ENCODE results near the gene GDPD4.
A peak's percentile ranks its signal among the peaks of the same experiment; 100 is the strongest.

GDPD4 gene

DNA sequence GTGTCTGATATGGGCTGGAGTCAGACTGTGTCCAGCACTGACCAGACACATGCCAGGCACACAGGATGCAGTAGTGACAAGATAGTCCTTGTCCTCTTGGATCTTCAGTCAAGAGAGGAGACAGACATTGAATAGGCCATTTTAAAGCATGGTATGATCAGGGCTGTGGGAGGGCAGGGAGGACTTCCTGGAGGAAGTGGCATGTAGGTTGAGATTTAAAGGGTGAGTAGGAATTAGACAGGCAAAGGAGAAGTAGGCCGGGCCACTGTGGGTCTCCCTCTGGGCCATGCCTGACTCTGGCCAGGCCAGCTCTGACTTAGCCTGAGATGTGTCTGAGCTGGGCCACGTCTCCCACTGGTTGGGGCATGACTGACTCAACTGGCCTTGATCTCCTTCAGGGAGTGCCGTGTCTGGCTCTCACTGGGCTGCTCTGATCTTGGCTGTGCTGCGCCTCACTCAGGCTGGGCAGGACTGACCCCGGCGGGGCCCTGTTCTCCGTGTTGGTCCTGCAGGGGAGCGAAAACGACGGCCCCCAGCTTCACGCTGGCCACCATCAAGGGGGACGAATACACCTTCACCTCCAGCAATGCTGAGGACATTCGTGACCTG, 102.2 kb downstream of the GDPD4 start:
- TF ChIP-seq, protein P1, sequence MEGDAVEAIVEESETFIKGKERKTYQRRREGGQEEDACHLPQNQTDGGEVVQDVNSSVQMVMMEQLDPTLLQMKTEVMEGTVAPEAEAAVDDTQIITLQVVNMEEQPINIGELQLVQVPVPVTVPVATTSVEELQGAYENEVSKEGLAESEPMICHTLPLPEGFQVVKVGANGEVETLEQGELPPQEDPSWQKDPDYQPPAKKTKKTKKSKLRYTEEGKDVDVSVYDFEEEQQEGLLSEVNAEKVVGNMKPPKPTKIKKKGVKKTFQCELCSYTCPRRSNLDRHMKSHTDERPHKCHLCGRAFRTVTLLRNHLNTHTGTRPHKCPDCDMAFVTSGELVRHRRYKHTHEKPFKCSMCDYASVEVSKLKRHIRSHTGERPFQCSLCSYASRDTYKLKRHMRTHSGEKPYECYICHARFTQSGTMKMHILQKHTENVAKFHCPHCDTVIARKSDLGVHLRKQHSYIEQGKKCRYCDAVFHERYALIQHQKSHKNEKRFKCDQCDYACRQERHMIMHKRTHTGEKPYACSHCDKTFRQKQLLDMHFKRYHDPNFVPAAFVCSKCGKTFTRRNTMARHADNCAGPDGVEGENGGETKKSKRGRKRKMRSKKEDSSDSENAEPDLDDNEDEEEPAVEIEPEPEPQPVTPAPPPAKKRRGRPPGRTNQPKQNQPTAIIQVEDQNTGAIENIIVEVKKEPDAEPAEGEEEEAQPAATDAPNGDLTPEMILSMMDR (IDR thresholded peaks at IDR 0.05; ENCODE audit: low read depth, low read length) = no peak
- TF ChIP-seq MYC (IDR thresholded peaks at IDR 0.05; ENCODE audit: low read depth, low read length) (no peak), POLR2A (IDR thresholded peaks at IDR 0.05; ENCODE audit: extremely low read depth, insufficient read length) (no peak)
- TF ChIP-seq, protein P2, sequence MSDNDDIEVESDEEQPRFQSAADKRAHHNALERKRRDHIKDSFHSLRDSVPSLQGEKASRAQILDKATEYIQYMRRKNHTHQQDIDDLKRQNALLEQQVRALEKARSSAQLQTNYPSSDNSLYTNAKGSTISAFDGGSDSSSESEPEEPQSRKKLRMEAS (IDR thresholded peaks at IDR 0.05; ENCODE audit: low read depth, low read length) = no peak
- no peak for DNase-seq (ENCODE audit: low read depth)
- no peak overlapping the region for H3K4me3 ChIP-seq (ENCODE audit: low read depth, low read length)

DNA sequence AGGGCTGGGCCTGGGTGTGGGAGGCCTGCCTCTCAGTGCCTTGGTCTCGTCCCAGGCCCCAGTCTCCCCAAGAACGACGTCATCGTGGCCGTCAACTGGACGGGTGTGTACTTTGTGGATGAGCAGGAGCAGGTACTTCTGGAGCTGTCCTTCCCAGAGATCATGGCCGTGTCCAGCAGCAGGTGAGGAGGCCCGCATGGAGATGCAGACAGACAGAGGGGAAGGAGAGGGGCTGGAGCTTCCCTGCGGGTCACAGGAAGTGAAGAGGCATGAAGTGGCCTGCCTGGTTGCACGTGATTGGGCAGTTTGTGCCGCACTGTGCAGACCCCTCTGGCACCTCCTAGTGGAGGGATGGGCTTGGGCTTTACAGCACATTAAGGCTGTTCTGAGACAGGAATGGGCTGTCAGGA, 103.0 kb downstream of the GDPD4 start:
- H3K4me3 ChIP-seq (ENCODE audit: low read depth, low read length) = no peak overlapping the region
- TF ChIP-seq, protein P1 (IDR thresholded peaks at IDR 0.05; ENCODE audit: low read depth, low read length) = peak; percentile 80
- TF ChIP-seq MYC (IDR thresholded peaks at IDR 0.05; ENCODE audit: low read depth, low read length) = no peak
- no peak for TF ChIP-seq POLR2A (IDR thresholded peaks at IDR 0.05; ENCODE audit: extremely low read depth, insufficient read length)
- TF ChIP-seq, protein P2 (IDR thresholded peaks at IDR 0.05; ENCODE audit: low read depth, low read length) = peak; percentile 40; the same call in 1 of the 2 replicates
- DNase-seq (ENCODE audit: low read depth) = peak; percentile 76

- no peak overlapping the region for H3K4me3 ChIP-seq (ENCODE audit: low read depth, low read length)
- TF ChIP-seq, protein P2 (IDR thresholded peaks at IDR 0.05; ENCODE audit: low read depth, low read length) = no peak
- TF ChIP-seq, protein P1 (IDR thresholded peaks at IDR 0.05; ENCODE audit: low read depth, low read length) = no peak
- TF ChIP-seq MYC (IDR thresholded peaks at IDR 0.05; ENCODE audit: low read depth, low read length) = no peak
- TF ChIP-seq POLR2A (IDR thresholded peaks at IDR 0.05; ENCODE audit: extremely low read depth, insufficient read length) = no peak
- DNase-seq (ENCODE audit: low read depth) = no peak
Observed at GRCh38 chr11:77197626-77198320, 103.7 kb downstream of the GDPD4 start.

GRCh38 chr11:77196961-77197360, 104.5 kb downstream of the GDPD4 start:
- TF ChIP-seq, protein P1 (IDR thresholded peaks at IDR 0.05; ENCODE audit: low read depth, low read length) = no peak
- TF ChIP-seq, protein P2 (IDR thresholded peaks at IDR 0.05; ENCODE audit: low read depth, low read length) = no peak
- no peak for TF ChIP-seq MYC (IDR thresholded peaks at IDR 0.05; ENCODE audit: low read depth, low read length)
- TF ChIP-seq POLR2A (IDR thresholded peaks at IDR 0.05; ENCODE audit: extremely low read depth, insufficient read length) = no peak
- DNase-seq (ENCODE audit: low read depth) = no peak

DNA sequence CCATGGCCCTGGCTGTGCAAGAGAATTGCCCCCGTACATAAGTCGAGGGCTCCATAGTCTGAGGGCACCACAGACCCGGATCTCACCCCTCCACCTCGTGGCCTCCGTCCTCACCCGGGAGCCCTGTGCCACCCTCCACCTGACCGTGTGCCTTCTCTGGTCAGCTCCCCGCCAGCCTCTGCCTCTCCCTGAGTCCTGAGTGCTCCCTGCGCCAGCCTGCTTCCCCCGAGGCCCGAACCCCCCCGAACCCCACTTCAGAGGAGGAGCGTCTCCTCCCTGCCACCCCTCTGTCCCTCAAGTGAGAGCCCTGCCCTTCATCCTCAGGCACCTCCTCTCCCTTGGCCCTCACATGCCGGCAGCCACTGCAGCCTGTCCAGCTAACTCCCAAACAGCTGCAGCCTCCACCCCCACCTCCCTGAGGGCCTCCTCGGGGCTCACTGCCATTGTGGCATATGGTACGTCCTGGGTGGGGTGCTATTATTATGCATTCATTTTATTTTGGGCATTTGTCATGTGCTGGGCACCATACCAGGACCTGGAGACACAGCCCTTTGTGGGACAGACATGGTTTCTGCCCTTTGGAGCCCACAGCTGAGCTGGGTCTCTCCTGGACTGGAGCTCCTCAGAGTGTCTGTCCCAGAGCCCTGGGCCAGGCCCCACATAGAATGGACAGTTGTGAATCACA, 106.3 kb downstream of the GDPD4 start:
- no peak overlapping the region for H3K4me3 ChIP-seq (ENCODE audit: low read depth, low read length)
- TF ChIP-seq POLR2A (IDR thresholded peaks at IDR 0.05; ENCODE audit: extremely low read depth, insufficient read length) = no peak
- TF ChIP-seq, protein P1 (IDR thresholded peaks at IDR 0.05; ENCODE audit: low read depth, low read length) = no peak
- TF ChIP-seq MYC (IDR thresholded peaks at IDR 0.05; ENCODE audit: low read depth, low read length) = no peak
- TF ChIP-seq, protein P2 (IDR thresholded peaks at IDR 0.05; ENCODE audit: low read depth, low read length) = no peak
- no peak for DNase-seq (ENCODE audit: low read depth)

More at GRCh38 chr11:77196961-77197360, 104.5 kb downstream of the GDPD4 start:
- H3K4me3 ChIP-seq (ENCODE audit: low read depth, low read length) = no peak overlapping the region

Measured in NB4 (cell line).